HG02885 (cell line): ENCODE data around the gene ATN1.
A peak's percentile ranks its signal among the peaks of the same experiment; 100 is the strongest.
"Not testable (repeated sequence)": the region's sequence is repeated elsewhere in the genome, so short reads cannot be mapped to it uniquely, and the experiment has no call there.

Experiments used
- ATAC-seq: cut with Tn5 transposase; IDR thresholded peaks from one replicate; pipeline ENCODE4 v1.9.1; 2021; ENCODE audit warnings: mild to moderate bottlenecking; ENCODE audit not compliant: unreplicated experiment, poor library complexity

ATN1 gene

GRCh38 chr12:6902448-6902847 is 25.3 kb upstream of the ATN1 start:
- ATAC-seq: no peak

- ATAC-seq: no peak
Observed at GRCh38 chr12:6903722-6904121, 24.0 kb upstream of the ATN1 start.

- ATAC-seq: peak; percentile 98
Observed at GRCh38 chr12:6904280-6905276, 23.2 kb upstream of the ATN1 start, which contains the start of gene LRRC23. LRRC23 (plus strand) TSS chr12:6904822; CDS start chr12:6905634, 812 bp downstream.

GRCh38 chr12:6905414-6906040 is 22.2 kb upstream of the ATN1 start:
- ATAC-seq: no peak

GRCh38 chr12:6908141-6908540 is 19.6 kb upstream of the ATN1 start:
- ATAC-seq: not testable (repeated sequence)

GRCh38 chr12:6909421-6910145 is 18.2 kb upstream of the ATN1 start:
- ATAC-seq: no peak

- no peak for ATAC-seq
Observed at GRCh38 chr12:6912164-6912935, 15.4 kb upstream of the ATN1 start.

GRCh38 chr12:6914246-6914946 is 13.4 kb upstream of the ATN1 start, which contains the start of gene ENO2:
ENO2 (plus strand) TSS chr12:6914580; CDS start chr12:6915833, 1,253 bp downstream.
- peak; percentile 74 for ATAC-seq

GRCh38 chr12:6914947-6915788 is 12.6 kb upstream of the ATN1 start:
- no peak for ATAC-seq

GRCh38 chr12:6915789-6916285 is 11.9 kb upstream of the ATN1 start:
- ATAC-seq: no peak

GRCh38 chr12:6916426-6917200 is 11.1 kb upstream of the ATN1 start:
- no peak for ATAC-seq

- no peak for ATAC-seq
Observed at GRCh38 chr12:6917491-6918231, 10.1 kb upstream of the ATN1 start.

GRCh38 chr12:6919588-6919987 is 8.2 kb upstream of the ATN1 start:
- ATAC-seq: no peak

GRCh38 chr12:6921539-6921938 is 6.2 kb upstream of the ATN1 start:
- ATAC-seq: no peak

GRCh38 chr12:6921996-6922946 is 5.5 kb upstream of the ATN1 start:
- no peak for ATAC-seq
